CD4-positive, alpha-beta T cell (primary cell): Measurements from ENCODE around the gene COA4. TPM values are rescaled to one million over a fixed set of nuclear protein-coding genes. Genes with fewer than 3 reads are reported as not detected.

ENCODE experiments used
- ATAC-seq: fragments of 200-7000 bp; cut with Tn5 transposase; one replicate; pipeline ENCODE4 v1.10.0; 2022; ENCODE audit warnings: mild to moderate bottlenecking; ENCODE audit not compliant: poor library complexity
- CTCF ChIA-PET: fragments of 350-600 bp; sonication (Branson Sonifier 250); formaldehyde crosslinking; loops from one replicate; lab custom pipeline; 2021; ENCODE audit warnings: antibody characterized with exemption, inconsistent platforms; lab: Charles Lee
- POLR2A ChIA-PET: fragments of 350-600 bp; sonication (Branson Sonifier 250); formaldehyde crosslinking; loops from one replicate; lab custom pipeline; 2021; ENCODE audit warnings: antibody characterized with exemption, inconsistent platforms; lab: Charles Lee
- DNase-seq, 14 experiments: peaks; one replicate each; pipeline ENCODE4 v3.0.0-alpha.2; 2013 to 2020; ENCODE audit warnings: mixed read lengths in 2 of 14
- H3K27ac ChIP-seq, 2 donors: one replicate each; pipeline versions ENCODE4 v1.5.1 to v1.7.0; 2013; ENCODE audit warnings: low read length in 2 of 2, low read depth in 1 of 2, mild to moderate bottlenecking in 1 of 2
- H3K27me3 ChIP-seq, 2 experiments: 1 replicate in 1 of 2; 2 replicates in 1 of 2; pipeline versions ENCODE4 v1.6.1 to v1.7.0; 2013; ENCODE audit warnings: low read length in 2 of 2, control low read depth in 1 of 2, mild to moderate bottlenecking in 1 of 2, moderate library complexity in 1 of 2; ENCODE audit not compliant: insufficient read depth in 2 of 2, control insufficient read depth in 1 of 2
- H3K36me3 ChIP-seq: one replicate; pipeline ENCODE4 v1.6.1; 2013; ENCODE audit warnings: low read length, control low read depth; ENCODE audit not compliant: insufficient read depth
- H3K4me1 ChIP-seq: one replicate; pipeline ENCODE4 v1.6.1; 2013; ENCODE audit warnings: low read length, control low read depth; ENCODE audit not compliant: insufficient read depth
- H3K4me3 ChIP-seq: one replicate; pipeline ENCODE4 v1.5.1; 2013; ENCODE audit warnings: mild to moderate bottlenecking, low read length, moderate library complexity
- H3K9me3 ChIP-seq, 2 experiments: 1 replicate in 1 of 2; 2 replicates in 1 of 2; pipeline versions ENCODE4 v1.6.1 to v1.7.0; 2013; ENCODE audit warnings: low read length in 2 of 2, mild to moderate bottlenecking in 2 of 2, control low read depth in 1 of 2, moderate library complexity in 1 of 2; ENCODE audit not compliant: control insufficient read depth in 1 of 2, insufficient read depth in 1 of 2
- H3K27ac Mint-ChIP-seq: one replicate; pipeline ENCODE4 v1.8.0; 2020; ENCODE audit warnings: mixed read lengths
- H3K27me3 Mint-ChIP-seq: one replicate; pipeline ENCODE4 v1.8.0; 2021; ENCODE audit warnings: mixed read lengths
- H3K36me3 Mint-ChIP-seq: one replicate; pipeline ENCODE4 v1.8.0; 2021; ENCODE audit warnings: low read depth, mixed read lengths
- H3K4me1 Mint-ChIP-seq: one replicate; pipeline ENCODE4 v1.8.0; 2021; ENCODE audit warnings: low read depth, mixed read lengths
- H3K4me3 Mint-ChIP-seq: one replicate; pipeline ENCODE4 v1.8.0; 2020; ENCODE audit warnings: mild to moderate bottlenecking, mixed read lengths
- H3K9me3 Mint-ChIP-seq: one replicate; pipeline ENCODE4 v1.8.0; 2020; ENCODE audit warnings: mixed read lengths
- CTCF ChIP-seq: fragments of 200-600 bp; IDR thresholded peaks from one replicate; pipeline ENCODE4 v1.8.0; 2022; ENCODE audit warnings: antibody characterized with exemption, mild to moderate bottlenecking
- intact Hi-C, 2 experiments: fragments of 100-400 bp; cut with DNase I in 1 of 2; cut with micrococcal nuclease in 1 of 2; formaldehyde crosslinking; loops; one replicate each; pipeline versions ENCODE4 v1.15.1 to v1.9.0; 2023 to 2025; cut with DNase I, micrococcal nuclease
- total RNA-seq, 174 experiments: library from RNA in 2 of 174; stranded (reverse) in 2 of 174; gene quantifications; one replicate each; pipeline ENCODE4 v1.2.3 and lab custom pipeline; 2021 to 2026

COA4 gene
- total RNA-seq, 2 experiments from 2014 or later = 20.7 to 23.9 TPM

- peak in 2 of 14 experiments; percentile 5 to 18 for DNase-seq
- H3K4me3 Mint-ChIP-seq = no peak overlapping the region
- ChIA-PET POLR2A (no interaction called here), CTCF (no interaction called here)
- TF ChIP-seq CTCF = no peak
- intact Hi-C loops = no loop called here
- H3K36me3 Mint-ChIP-seq = peaks cover 76% of the 10 kb centered on the region
- H3K27ac Mint-ChIP-seq = no peak overlapping the region
- H3K27me3 Mint-ChIP-seq = no peaks in the 10 kb centered on the region
- no peaks in the 10 kb centered on the region for H3K9me3 ChIP-seq
- no peaks in the 10 kb centered on the region for H3K4me1 Mint-ChIP-seq
- no peaks in the 10 kb centered on the region for H3K4me1 ChIP-seq
- H3K9me3 Mint-ChIP-seq = no peaks in the 10 kb centered on the region
- no peak overlapping the region for H3K27ac ChIP-seq
- no peak for ATAC-seq
- peaks cover 43% of the 10 kb centered on the region for H3K36me3 ChIP-seq
- H3K27me3 ChIP-seq = no peaks in the 10 kb centered on the region
- H3K4me3 ChIP-seq = no peak overlapping the region
Observed at GRCh38 chr11:73907191-73907590, 30.5 kb upstream of the COA4 start.

GRCh38 chr11:73902303-73902702, 25.7 kb upstream of the COA4 start:
- ATAC-seq = no peak
- intact Hi-C loops = no loop called here
- Histone ChIP-seq H3K9me3 (no peaks in the 10 kb centered on the region), H3K27ac (no peak overlapping the region), H3K27me3 (no peaks in the 10 kb centered on the region), H3K4me1 (no peaks in the 10 kb centered on the region), H3K36me3 (peaks cover 32% of the 10 kb centered on the region), H3K4me3 (no peak overlapping the region)
- Mint-ChIP-seq H3K36me3 (peaks cover 72% of the 10 kb centered on the region), H3K27me3 (no peaks in the 10 kb centered on the region), H3K4me1 (no peaks in the 10 kb centered on the region), H3K9me3 (no peaks in the 10 kb centered on the region), H3K4me3 (no peak overlapping the region), H3K27ac (no peak overlapping the region)
- ChIA-PET POLR2A (no interaction called here), CTCF (interaction anchor here (0.6 kb wide), 1 partner anchor 29 kb away, joined by 3 read pairs; no protein-coding TSS in a partner anchor)
- no peak for TF ChIP-seq CTCF
- DNase-seq = no peak

- Histone ChIP-seq H3K4me1 (no peaks in the 10 kb centered on the region), H3K9me3 (no peaks in the 10 kb centered on the region), H3K4me3 (no peak overlapping the region), H3K27me3 (no peaks in the 10 kb centered on the region), H3K36me3 (peaks cover 36% of the 10 kb centered on the region), H3K27ac (no peak overlapping the region)
- H3K4me3 Mint-ChIP-seq = no peak overlapping the region
- H3K9me3 Mint-ChIP-seq = no peaks in the 10 kb centered on the region
- no peaks in the 10 kb centered on the region for H3K27me3 Mint-ChIP-seq
- H3K27ac Mint-ChIP-seq = no peak overlapping the region
- no peak for TF ChIP-seq CTCF
- CTCF ChIA-PET = no interaction called here
- POLR2A ChIA-PET = no interaction called here
- H3K36me3 Mint-ChIP-seq = peaks cover 54% of the 10 kb centered on the region
- ATAC-seq (no peak), DNase-seq (no peak)
- no peaks in the 10 kb centered on the region for H3K4me1 Mint-ChIP-seq
- intact Hi-C loops = no loop called here
Observed at GRCh38 chr11:73894725-73895335, 18.2 kb upstream of the COA4 start.
